Measurements from ENCODE around the gene DUS3L.

The DUS3L gene

GRCh38 chr19:5821521-5822180 lies 30.7 kb upstream of the DUS3L start:
- no peaks in the 10 kb centered on the region for H3K9me3 ChIP-seq (ENCODE audit: control insufficient read depth, low read length)
- H3K4me3 ChIP-seq (ENCODE audit: insufficient read depth, low read depth, low read length, poor library complexity, severe bottlenecking): no peak overlapping the region
- no peak for DNase-seq

GRCh38 chr19:5820785-5821184 lies 29.8 kb upstream of the DUS3L start:
- DNase-seq: no peak
- H3K27me3 ChIP-seq (replicated peaks; ENCODE audit: control insufficient read depth, insufficient read depth, low read length, poor library complexity, severe bottlenecking): no peaks in the 10 kb centered on the region

More at GRCh38 chr19:5821521-5822180, 30.7 kb upstream of the DUS3L start:
- H3K4me1 ChIP-seq (ENCODE audit: control insufficient read depth, insufficient read depth, low read length, poor library complexity, severe bottlenecking): no peaks in the 10 kb centered on the region
- H3K36me3 ChIP-seq (ENCODE audit: control insufficient read depth, insufficient read depth, low read length): no peaks in the 10 kb centered on the region
- no peaks in the 10 kb centered on the region for H3K27me3 ChIP-seq (replicated peaks; ENCODE audit: control insufficient read depth, insufficient read depth, low read length, poor library complexity, severe bottlenecking)
- no peak overlapping the region for H3K27ac ChIP-seq (ENCODE audit: insufficient read depth, low read length, poor library complexity, severe bottlenecking)

GRCh38 chr19:5818594-5818993 lies 27.6 kb upstream of the DUS3L start:
- no peak overlapping the region for H3K4me3 ChIP-seq (ENCODE audit: insufficient read depth, low read depth, low read length, poor library complexity, severe bottlenecking)
- no peaks in the 10 kb centered on the region for H3K27me3 ChIP-seq (replicated peaks; ENCODE audit: control insufficient read depth, insufficient read depth, low read length, poor library complexity, severe bottlenecking)
- no peaks in the 10 kb centered on the region for H3K9me3 ChIP-seq (ENCODE audit: control insufficient read depth, low read length)
- no peak for DNase-seq
- H3K27ac ChIP-seq (ENCODE audit: insufficient read depth, low read length, poor library complexity, severe bottlenecking): no peak overlapping the region
- no peaks in the 10 kb centered on the region for H3K4me1 ChIP-seq (ENCODE audit: control insufficient read depth, insufficient read depth, low read length, poor library complexity, severe bottlenecking)
- H3K36me3 ChIP-seq (ENCODE audit: control insufficient read depth, insufficient read depth, low read length): no peaks in the 10 kb centered on the region

More at GRCh38 chr19:5820785-5821184, 29.8 kb upstream of the DUS3L start:
- Histone ChIP-seq H3K9me3 (ENCODE audit: control insufficient read depth, low read length) (no peaks in the 10 kb centered on the region), H3K36me3 (ENCODE audit: control insufficient read depth, insufficient read depth, low read length) (no peaks in the 10 kb centered on the region), H3K27ac (ENCODE audit: insufficient read depth, low read length, poor library complexity, severe bottlenecking) (no peak overlapping the region), H3K4me1 (ENCODE audit: control insufficient read depth, insufficient read depth, low read length, poor library complexity, severe bottlenecking) (no peaks in the 10 kb centered on the region), H3K4me3 (ENCODE audit: insufficient read depth, low read depth, low read length, poor library complexity, severe bottlenecking) (no peak overlapping the region)

- H3K4me1 ChIP-seq (ENCODE audit: control insufficient read depth, insufficient read depth, low read length, poor library complexity, severe bottlenecking): no peaks in the 10 kb centered on the region
- H3K4me3 ChIP-seq (ENCODE audit: insufficient read depth, low read depth, low read length, poor library complexity, severe bottlenecking): no peak overlapping the region
- no peaks in the 10 kb centered on the region for H3K36me3 ChIP-seq (ENCODE audit: control insufficient read depth, insufficient read depth, low read length)
- no peaks in the 10 kb centered on the region for H3K27me3 ChIP-seq (replicated peaks; ENCODE audit: control insufficient read depth, insufficient read depth, low read length, poor library complexity, severe bottlenecking)
- no peak overlapping the region for H3K27ac ChIP-seq (ENCODE audit: insufficient read depth, low read length, poor library complexity, severe bottlenecking)
- no peaks in the 10 kb centered on the region for H3K9me3 ChIP-seq (ENCODE audit: control insufficient read depth, low read length)
- no peak for DNase-seq
Measured at GRCh38 chr19:5817218-5817617, 26.3 kb upstream of the DUS3L start.

GRCh38 chr19:5814852-5815246 lies 23.9 kb upstream of the DUS3L start:
- Histone ChIP-seq H3K4me3 (ENCODE audit: insufficient read depth, low read depth, low read length, poor library complexity, severe bottlenecking) (no peak overlapping the region), H3K9me3 (ENCODE audit: control insufficient read depth, low read length) (no peaks in the 10 kb centered on the region), H3K36me3 (ENCODE audit: control insufficient read depth, insufficient read depth, low read length) (no peaks in the 10 kb centered on the region), H3K27ac (ENCODE audit: insufficient read depth, low read length, poor library complexity, severe bottlenecking) (no peak overlapping the region), H3K27me3 (replicated peaks; ENCODE audit: control insufficient read depth, insufficient read depth, low read length, poor library complexity, severe bottlenecking) (no peaks in the 10 kb centered on the region), H3K4me1 (ENCODE audit: control insufficient read depth, insufficient read depth, low read length, poor library complexity, severe bottlenecking) (no peaks in the 10 kb centered on the region)
- DNase-seq: no peak

GRCh38 chr19:5814123-5814851 lies 23.3 kb upstream of the DUS3L start:
- no peaks in the 10 kb centered on the region for H3K9me3 ChIP-seq (ENCODE audit: control insufficient read depth, low read length)
- H3K27ac ChIP-seq (ENCODE audit: insufficient read depth, low read length, poor library complexity, severe bottlenecking): no peak overlapping the region
- no peaks in the 10 kb centered on the region for H3K4me1 ChIP-seq (ENCODE audit: control insufficient read depth, insufficient read depth, low read length, poor library complexity, severe bottlenecking)
- no peak for DNase-seq
- no peaks in the 10 kb centered on the region for H3K27me3 ChIP-seq (replicated peaks; ENCODE audit: control insufficient read depth, insufficient read depth, low read length, poor library complexity, severe bottlenecking)
- H3K36me3 ChIP-seq (ENCODE audit: control insufficient read depth, insufficient read depth, low read length): no peaks in the 10 kb centered on the region
- H3K4me3 ChIP-seq (ENCODE audit: insufficient read depth, low read depth, low read length, poor library complexity, severe bottlenecking): no peak overlapping the region

- Histone ChIP-seq H3K36me3 (ENCODE audit: control insufficient read depth, insufficient read depth, low read length) (no peaks in the 10 kb centered on the region), H3K4me3 (ENCODE audit: insufficient read depth, low read depth, low read length, poor library complexity, severe bottlenecking) (no peak overlapping the region), H3K4me1 (ENCODE audit: control insufficient read depth, insufficient read depth, low read length, poor library complexity, severe bottlenecking) (no peaks in the 10 kb centered on the region), H3K9me3 (ENCODE audit: control insufficient read depth, low read length) (no peaks in the 10 kb centered on the region), H3K27ac (ENCODE audit: insufficient read depth, low read length, poor library complexity, severe bottlenecking) (no peak overlapping the region), H3K27me3 (replicated peaks; ENCODE audit: control insufficient read depth, insufficient read depth, low read length, poor library complexity, severe bottlenecking) (no peaks in the 10 kb centered on the region)
- DNase-seq: no peak
Measured at GRCh38 chr19:5811117-5811516, 20.2 kb upstream of the DUS3L start.

GRCh38 chr19:5809469-5809868 lies 18.5 kb upstream of the DUS3L start:
- Histone ChIP-seq H3K36me3 (ENCODE audit: control insufficient read depth, insufficient read depth, low read length) (no peaks in the 10 kb centered on the region), H3K4me1 (ENCODE audit: control insufficient read depth, insufficient read depth, low read length, poor library complexity, severe bottlenecking) (peaks cover 10% of the 10 kb centered on the region), H3K9me3 (ENCODE audit: control insufficient read depth, low read length) (no peaks in the 10 kb centered on the region), H3K27ac (ENCODE audit: insufficient read depth, low read length, poor library complexity, severe bottlenecking) (no peak overlapping the region), H3K4me3 (ENCODE audit: insufficient read depth, low read depth, low read length, poor library complexity, severe bottlenecking) (no peak overlapping the region), H3K27me3 (replicated peaks; ENCODE audit: control insufficient read depth, insufficient read depth, low read length, poor library complexity, severe bottlenecking) (no peaks in the 10 kb centered on the region)
- DNase-seq: no peak

- Histone ChIP-seq H3K9me3 (ENCODE audit: control insufficient read depth, low read length) (no peaks in the 10 kb centered on the region), H3K27ac (ENCODE audit: insufficient read depth, low read length, poor library complexity, severe bottlenecking) (no peak overlapping the region), H3K36me3 (ENCODE audit: control insufficient read depth, insufficient read depth, low read length) (no peaks in the 10 kb centered on the region), H3K4me1 (ENCODE audit: control insufficient read depth, insufficient read depth, low read length, poor library complexity, severe bottlenecking) (peaks cover 14% of the 10 kb centered on the region), H3K4me3 (ENCODE audit: insufficient read depth, low read depth, low read length, poor library complexity, severe bottlenecking) (no peak overlapping the region), H3K27me3 (replicated peaks; ENCODE audit: control insufficient read depth, insufficient read depth, low read length, poor library complexity, severe bottlenecking) (no peaks in the 10 kb centered on the region)
- no peak for DNase-seq
Measured at GRCh38 chr19:5809053-5809452, 18.1 kb upstream of the DUS3L start.

- H3K4me1 ChIP-seq (ENCODE audit: control insufficient read depth, insufficient read depth, low read length, poor library complexity, severe bottlenecking): peaks cover 20% of the 10 kb centered on the region
- no peaks in the 10 kb centered on the region for H3K9me3 ChIP-seq (ENCODE audit: control insufficient read depth, low read length)
- H3K36me3 ChIP-seq (ENCODE audit: control insufficient read depth, insufficient read depth, low read length): no peaks in the 10 kb centered on the region
- DNase-seq: no peak
- no peaks in the 10 kb centered on the region for H3K27me3 ChIP-seq (replicated peaks; ENCODE audit: control insufficient read depth, insufficient read depth, low read length, poor library complexity, severe bottlenecking)
- H3K27ac ChIP-seq (ENCODE audit: insufficient read depth, low read length, poor library complexity, severe bottlenecking): no peak overlapping the region
- no peak overlapping the region for H3K4me3 ChIP-seq (ENCODE audit: insufficient read depth, low read depth, low read length, poor library complexity, severe bottlenecking)
Measured at GRCh38 chr19:5808120-5808816, 17.3 kb upstream of the DUS3L start.

Measured in effector memory CD4-positive, alpha-beta T cell (primary cell).